Activated CD4-positive, alpha-beta T cell treated with anti-CD3 and anti-CD28 coated beads, Interleukin-2, Interleukin-4, amounts not matched to agents 100 ng/mL and 50 ng/mL, durations not matched to agents 16 hours and 8 hours (primary cell): ENCODE results near the gene SHISA5.
"Not testable (repeated sequence)": the region's sequence is repeated elsewhere in the genome, so short reads cannot be mapped to it uniquely, and the experiment has no call there.

Experiments used
- DNase-seq: peaks from one replicate; pipeline ENCODE4 v3.0.0-alpha.2; 2020; ENCODE audit warnings: low spot score

The SHISA5 gene

DNA sequence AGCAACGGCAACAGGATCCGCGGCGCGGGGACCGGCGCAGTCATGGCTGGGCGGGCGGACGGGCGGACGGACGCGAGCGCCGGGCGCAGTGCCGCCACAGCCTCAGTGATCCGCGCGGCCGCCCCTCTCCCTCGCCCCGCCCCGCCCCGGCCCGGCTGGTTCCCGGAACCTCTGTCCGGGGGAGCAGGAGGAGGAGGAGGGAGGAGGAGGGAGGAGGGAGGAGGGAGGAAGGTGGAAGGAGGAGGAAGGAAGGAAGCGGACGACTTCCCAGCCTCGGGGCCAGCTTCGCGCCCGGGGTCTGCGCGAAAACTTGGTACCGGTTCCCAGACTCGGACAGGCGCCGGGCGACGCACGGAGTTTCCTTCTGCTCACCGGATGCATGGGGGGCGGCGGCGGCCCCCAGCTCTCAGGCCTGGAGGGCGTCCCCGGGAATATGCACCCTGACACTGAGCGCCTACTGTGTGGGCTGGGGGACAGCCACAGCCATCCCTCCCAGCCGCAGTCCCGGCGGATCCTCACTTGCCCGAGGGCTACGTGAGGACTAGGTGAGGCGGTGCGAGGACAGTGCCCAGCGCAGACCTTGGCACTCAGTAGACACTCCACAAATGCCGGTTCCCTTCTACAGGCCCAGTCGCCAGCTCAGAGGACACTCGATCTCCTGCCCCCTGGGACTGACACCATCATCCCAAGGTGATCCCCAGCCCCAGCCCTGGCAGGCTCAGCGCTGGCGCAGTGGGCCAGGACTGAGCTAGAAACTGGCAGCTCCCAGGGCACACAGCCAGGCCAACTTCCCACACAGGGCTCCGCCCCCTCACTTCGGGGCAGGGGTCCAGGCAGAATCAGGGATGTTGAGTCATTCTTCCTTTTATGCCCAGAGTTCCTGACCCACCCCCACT is at the start of gene SHISA5:
SHISA5 (minus strand) TSS at position 124 of the 896 bp plus-strand sequence; CDS start at position 44, 80 bp downstream.
- DNase-seq, result peak; percentile 60

DNA sequence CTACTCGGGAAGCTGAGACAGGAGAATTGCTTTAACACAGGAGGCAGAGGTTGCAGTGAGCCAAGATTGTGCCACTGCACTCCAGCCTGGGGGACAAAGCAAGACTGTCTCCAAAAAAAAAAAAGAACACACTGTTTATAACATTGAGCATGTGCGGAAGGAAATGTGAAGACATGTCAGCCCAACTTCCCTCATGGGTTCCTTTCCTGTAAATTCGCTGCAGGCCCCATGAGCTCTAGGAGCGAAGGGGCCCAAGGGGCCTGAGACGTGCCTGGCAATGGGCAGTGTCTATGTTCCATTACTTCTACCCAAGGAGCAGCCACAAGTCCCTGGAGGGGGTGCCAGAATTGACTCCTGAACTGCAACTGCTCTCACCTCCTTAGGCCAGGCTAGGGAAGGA is 49.4 kb upstream of the SHISA5 start:
- DNase-seq, result no peak

GRCh38 chr3:48552111-48552951 is 48.4 kb upstream of the SHISA5 start:
- no peak for DNase-seq

DNA sequence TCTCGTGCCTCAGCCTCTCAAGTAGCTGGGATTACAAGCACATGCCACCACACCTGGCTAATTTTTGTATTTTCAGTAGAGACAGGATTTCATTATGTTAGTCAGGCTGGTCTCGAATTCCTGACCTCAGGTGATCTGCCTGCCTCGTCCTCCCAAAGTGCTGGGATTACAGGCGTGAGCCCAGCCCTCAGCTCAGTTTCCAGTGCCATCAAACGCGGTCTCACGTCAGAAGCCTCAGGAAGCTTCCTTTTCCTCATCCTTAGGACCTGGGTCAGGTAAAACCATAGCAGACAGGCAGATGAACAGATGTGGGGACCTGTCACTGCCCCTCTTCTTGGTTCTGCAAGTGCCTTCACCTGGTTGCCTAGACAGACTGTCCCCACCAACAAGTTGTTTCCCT is 47.7 kb upstream of the SHISA5 start:
- not testable (repeated sequence) for DNase-seq

DNA sequence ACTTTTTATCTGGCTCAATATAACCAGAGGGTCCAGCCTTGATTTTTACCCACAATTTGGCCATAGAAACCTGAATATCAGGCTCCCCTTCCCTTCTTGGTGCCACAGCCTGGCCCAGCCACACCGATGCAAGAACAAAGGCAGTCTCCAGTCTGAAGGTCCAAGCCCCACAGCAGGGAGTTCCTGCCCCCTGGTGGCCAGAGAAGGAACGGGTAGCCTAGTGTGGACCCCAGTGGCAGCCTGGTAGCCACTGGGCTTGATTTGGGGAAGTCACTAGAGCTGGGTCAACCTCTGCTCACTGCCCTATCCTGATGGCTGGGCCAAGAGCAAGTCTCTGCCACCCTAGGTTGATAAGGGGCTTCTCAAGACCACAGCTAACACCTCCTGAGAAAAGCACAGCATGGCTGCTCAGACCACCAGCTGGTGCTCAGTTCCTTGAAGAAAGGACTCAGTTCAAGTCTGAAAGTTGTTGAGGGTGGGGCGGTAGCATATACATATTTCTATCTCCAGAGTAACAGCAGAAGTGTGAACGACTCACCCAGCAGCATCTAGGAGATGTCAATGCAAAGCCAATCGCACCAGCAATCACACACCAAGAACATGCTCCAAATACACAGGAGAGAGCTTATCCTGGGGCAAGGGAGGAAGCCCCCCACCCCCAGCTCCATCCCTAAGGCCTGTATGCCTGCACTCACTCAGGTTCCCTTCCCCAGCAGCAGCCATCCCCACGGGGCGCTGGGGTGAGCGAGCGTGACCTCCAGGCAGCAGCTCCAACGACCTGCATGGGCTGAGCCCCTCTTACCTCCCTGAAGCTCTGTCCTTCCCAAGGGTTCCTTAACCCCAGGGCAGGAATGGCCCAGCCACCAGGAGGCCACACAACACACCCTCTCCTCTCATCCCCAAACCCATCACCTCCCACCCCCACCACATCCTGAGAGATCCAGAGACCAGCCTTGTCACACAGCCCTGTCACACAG is 45.0 kb upstream of the SHISA5 start:
- DNase-seq, result peak; percentile 88

DNA sequence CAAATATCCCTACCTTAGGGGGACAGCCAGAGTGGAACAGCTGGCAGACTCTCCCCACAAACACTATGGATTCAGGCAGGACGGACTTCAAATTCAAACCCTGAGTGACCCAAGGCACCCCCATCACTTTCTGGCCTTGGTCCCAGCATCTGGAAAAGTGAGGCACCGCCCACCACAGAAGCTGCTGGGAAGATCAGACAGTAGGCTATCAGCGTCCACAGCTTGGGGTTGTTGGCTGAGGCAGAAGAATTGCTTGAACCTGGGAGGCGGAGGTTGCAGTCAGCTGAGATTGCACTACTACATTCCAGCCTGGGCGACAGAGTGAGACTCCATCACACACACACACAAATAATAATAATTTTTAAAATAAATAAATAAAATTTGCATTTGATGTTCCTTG is 44.2 kb upstream of the SHISA5 start:
- DNase-seq, result no peak

GRCh38 chr3:48546203-48546829 is 42.3 kb upstream of the SHISA5 start:
- DNase-seq, result no peak

DNA sequence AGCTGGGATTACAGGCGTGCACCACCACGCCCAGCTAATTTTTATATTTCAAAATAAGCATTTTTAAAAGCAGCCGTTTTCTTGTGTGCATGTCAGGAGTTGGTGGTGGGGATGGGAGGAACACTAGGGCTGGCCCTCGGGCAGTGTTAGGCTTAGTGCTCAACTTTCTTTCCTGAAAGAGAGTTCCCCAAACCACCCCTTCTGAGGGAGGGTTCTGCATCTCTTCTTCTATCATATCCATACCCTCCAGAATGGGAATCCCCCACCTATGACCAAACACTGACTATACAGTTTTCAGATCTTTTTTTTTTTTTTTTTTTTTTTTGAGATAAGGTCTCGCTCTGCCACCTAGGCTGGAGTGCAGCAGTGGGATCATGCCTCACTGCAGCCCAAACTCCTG is 40.2 kb upstream of the SHISA5 start:
- DNase-seq, result no peak

- DNase-seq, result no peak
These were observed 39.4 kb upstream of the SHISA5 start for GRCh38 chr3:48543271-48543866.

- no peak for DNase-seq
These were observed 34.5 kb upstream of the SHISA5 start for GRCh38 chr3:48538451-48538850.

DNA sequence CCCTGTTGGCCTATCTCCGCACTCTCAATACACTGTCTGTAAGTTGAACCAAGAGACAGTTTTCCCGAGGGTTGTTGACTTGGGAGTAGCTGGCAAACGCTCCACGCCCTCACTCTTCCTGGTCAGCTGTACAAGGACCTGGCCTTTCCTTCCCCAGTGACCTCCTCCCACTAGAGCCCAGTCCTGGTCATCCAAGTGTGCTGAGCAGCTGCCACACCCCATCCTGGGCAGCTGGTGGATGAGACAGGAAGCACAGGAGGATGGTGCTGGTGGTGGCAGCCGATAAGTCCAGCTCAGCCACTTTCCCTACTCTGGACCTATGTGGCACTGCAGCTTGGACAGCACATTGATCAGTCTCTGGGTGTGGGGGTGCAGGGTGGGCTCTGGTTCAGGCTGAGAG is 32.8 kb upstream of the SHISA5 start:
- DNase-seq, result no peak

GRCh38 chr3:48536116-48536515 is 32.1 kb upstream of the SHISA5 start:
- DNase-seq, result no peak

GRCh38 chr3:48535578-48535977 is 31.6 kb upstream of the SHISA5 start:
- DNase-seq, result no peak

GRCh38 chr3:48532977-48533337 is 29.0 kb upstream of the SHISA5 start:
- DNase-seq, result no peak

- DNase-seq, result no peak
These were observed 28.4 kb upstream of the SHISA5 start for GRCh38 chr3:48532271-48532976.

GRCh38 chr3:48530701-48531100 is 26.7 kb upstream of the SHISA5 start:
- DNase-seq, result not testable (repeated sequence)

- no peak for DNase-seq
These were observed 24.8 kb upstream of the SHISA5 start for GRCh38 chr3:48528754-48529153.

DNA sequence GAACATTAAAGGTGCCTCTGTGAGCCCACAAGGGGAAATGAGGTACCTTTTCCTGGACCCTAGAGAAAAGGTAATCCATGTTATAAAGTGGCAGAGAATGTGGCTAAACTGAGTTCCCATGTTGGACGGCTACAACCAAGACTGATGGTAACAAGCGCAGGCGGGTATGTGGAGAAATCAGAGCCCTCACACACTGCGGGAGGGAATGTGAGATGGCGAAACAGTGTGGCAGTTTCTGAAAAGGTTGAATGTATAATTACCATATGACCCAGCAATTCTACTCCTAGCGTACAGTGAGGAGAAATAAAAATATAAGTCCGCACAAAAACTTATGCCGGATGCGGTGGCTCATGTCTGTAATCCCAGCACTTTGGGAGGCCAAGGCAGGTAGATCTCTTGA is 24.1 kb upstream of the SHISA5 start:
- no peak for DNase-seq

DNA sequence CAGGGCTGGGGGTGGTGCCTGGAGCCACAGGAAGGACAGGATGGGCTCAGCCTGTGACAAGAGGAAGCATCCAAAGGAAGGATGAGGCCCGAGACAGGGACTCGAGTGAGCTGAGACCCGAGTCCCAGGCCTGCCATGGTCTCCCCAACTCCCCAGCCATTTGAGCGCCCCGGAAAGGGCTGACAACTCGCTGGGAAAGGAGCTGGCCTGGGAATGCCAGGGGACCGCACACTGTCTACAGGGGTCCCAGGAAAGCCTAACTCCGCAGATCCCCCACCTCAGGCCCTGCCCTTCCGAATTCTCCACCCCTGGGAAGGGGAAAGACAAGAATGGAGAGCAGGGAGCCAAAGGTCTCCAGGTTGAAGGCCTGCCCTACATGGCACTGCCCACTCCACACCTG is 21.0 kb upstream of the SHISA5 start:
- no peak for DNase-seq

DNA sequence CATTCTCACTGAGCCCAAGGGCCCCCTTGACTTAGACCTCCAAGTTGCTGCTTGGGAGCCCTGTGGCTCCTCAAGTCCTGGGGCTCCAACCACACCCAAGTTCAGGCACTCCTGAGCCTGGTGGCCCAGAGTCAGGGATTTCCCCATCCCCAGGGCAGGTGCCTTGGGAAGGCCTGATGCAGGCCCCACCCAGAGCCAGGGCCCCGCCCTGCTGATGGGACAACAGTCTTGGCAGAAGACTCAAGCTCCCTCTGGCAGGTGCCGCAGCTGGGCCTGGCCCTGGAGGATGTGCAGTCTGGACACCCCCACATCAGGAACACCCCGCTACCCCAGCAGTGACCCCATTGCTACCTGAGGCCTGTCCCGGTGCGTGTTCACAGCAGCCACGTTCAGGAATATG is 17.7 kb upstream of the SHISA5 start:
- no peak for DNase-seq
